Esophagus muscularis mucosa (tissue), 4 donors: ENCODE results near the gene CD151.

ENCODE experiments used
- CTCF ChIP-seq, 3 experiments: fragments of 200-600 bp in 2 of 3; fragments of 450-650 bp in 1 of 3; sonication (generic) in 2 of 3; IDR thresholded peaks; one replicate each; pipeline ENCODE4 v1.5.1; 2017 to 2019; ENCODE audit warnings: antibody characterized with exemption in 3 of 3, mild to moderate bottlenecking in 2 of 3, moderate library complexity in 1 of 3
- EP300 ChIP-seq: sonication (generic); formaldehyde crosslinking; IDR thresholded peaks from one replicate; pipeline ENCODE4 v1.6.1; 2017; ENCODE audit warnings: antibody characterized with exemption
- POLR2A ChIP-seq: fragments of 450-650 bp; IDR thresholded peaks from one replicate; pipeline ENCODE4 v1.6.1; 2017; ENCODE audit warnings: antibody characterized with exemption, moderate library complexity, mild to moderate bottlenecking, low read depth
- POLR2AphosphoS5 ChIP-seq, 2 donors: sonication (generic); formaldehyde crosslinking; IDR thresholded peaks; one replicate each; pipeline ENCODE4 v1.6.1; 2017; ENCODE audit warnings: antibody characterized with exemption in 2 of 2

- TF ChIP-seq CTCF (IDR thresholded peaks at IDR 0.05) (no peak), POLR2A (no peak), POLR2AphosphoS5 (IDR thresholded peaks at IDR 0.05) (no peak), EP300 (no peak)
These were observed 29.9 kb upstream of the CD151 start for GRCh38 chr11:802693-803466.
